Mesodermal cell (in vitro differentiated cells): ENCODE measurements around the gene NDUFB4.
A peak's percentile ranks its signal among the peaks of the same experiment; 100 is the strongest.

Experiments used
- H3K27ac ChIP-seq: 2 replicates; pipeline ENCODE4 v1.7.0; 2013; ENCODE audit warnings: mild to moderate bottlenecking, low read depth, low read length, moderate library complexity; ENCODE audit not compliant: severe bottlenecking
- H3K36me3 ChIP-seq: 2 replicates; pipeline ENCODE4 v1.7.1; 2013; ENCODE audit warnings: mild to moderate bottlenecking, low read length, moderate library complexity; ENCODE audit not compliant: control insufficient read depth, insufficient read depth
- H3K4me1 ChIP-seq: one replicate; pipeline ENCODE4 v1.7.1; 2013; ENCODE audit warnings: mild to moderate bottlenecking, low read length; ENCODE audit not compliant: insufficient read depth, control insufficient read depth, poor library complexity, severe bottlenecking
- H3K4me3 ChIP-seq: 2 replicates; pipeline ENCODE4 v1.7.0; 2013; ENCODE audit warnings: low read length, control low read depth, mild to moderate bottlenecking; ENCODE audit not compliant: insufficient read depth, poor library complexity, severe bottlenecking; ENCODE audit errors: extremely low read depth
- H3K9me3 ChIP-seq: 2 replicates; pipeline ENCODE4 v1.7.1; 2013; ENCODE audit warnings: mild to moderate bottlenecking, low read length, moderate library complexity; ENCODE audit not compliant: control insufficient read depth
- WGBS, 2 experiments: methylation state at CpG; one replicate each; pipeline ENCODE4 v1.1.5; 2013; ENCODE audit warnings: missing lambda C conversion rate in 2 of 2; ENCODE audit not compliant: insufficient coverage in 2 of 2; 5-methylcytosine and 5-hydroxymethylcytosine counted together

The NDUFB4 gene

GRCh38 chr3:120640231-120640630 lies 44.1 kb downstream of the NDUFB4 start:
- Histone ChIP-seq H3K36me3 (no peaks in the 10 kb centered on the region), H3K9me3 (no peaks in the 10 kb centered on the region), H3K4me3 (no peak overlapping the region), H3K27ac (no peak overlapping the region), H3K4me1 (no peaks in the 10 kb centered on the region)
- WGBS, 2 experiments: 100% methylated on average over 1 of the region's 1 CpG; no CpG with 5 or more reads in 1 of the 2 experiments

GRCh38 chr3:120641696-120642246 lies 45.6 kb downstream of the NDUFB4 start:
- H3K27ac ChIP-seq: peak overlapping the region; percentile 62

GRCh38 chr3:120642368-120642948 lies 46.3 kb downstream of the NDUFB4 start:
- whole genome bisulfite sequencing, 2 experiments: 100% methylated on average over 2 to 3 of the region's 4 CpGs
- no peaks in the 10 kb centered on the region for H3K4me1 ChIP-seq
- no peak overlapping the region for H3K4me3 ChIP-seq
- no peaks in the 10 kb centered on the region for H3K36me3 ChIP-seq
- no peaks in the 10 kb centered on the region for H3K9me3 ChIP-seq
- H3K27ac ChIP-seq: peak overlapping the region; percentile 62

More at GRCh38 chr3:120641696-120642246, 45.6 kb downstream of the NDUFB4 start:
- Histone ChIP-seq H3K36me3 (no peaks in the 10 kb centered on the region), H3K4me3 (no peak overlapping the region), H3K9me3 (no peaks in the 10 kb centered on the region), H3K4me1 (no peaks in the 10 kb centered on the region)
- 100% methylated on average over 1 to 2 of the region's 2 CpGs for WGBS, 2 experiments

- no peak overlapping the region for H3K27ac ChIP-seq
- H3K4me3 ChIP-seq: no peak overlapping the region
- 83 to 94% methylated on average over 3 of the region's 5 CpGs for WGBS, 2 experiments
- no peaks in the 10 kb centered on the region for H3K4me1 ChIP-seq
- no peaks in the 10 kb centered on the region for H3K36me3 ChIP-seq
- H3K9me3 ChIP-seq: no peaks in the 10 kb centered on the region
Measured at GRCh38 chr3:120645083-120645845, 49.1 kb downstream of the NDUFB4 start.

- H3K4me3 ChIP-seq: no peak overlapping the region
- no peaks in the 10 kb centered on the region for H3K9me3 ChIP-seq
- no peaks in the 10 kb centered on the region for H3K36me3 ChIP-seq
- 88 to 95% methylated on average over 3 to 4 of the region's 5 CpGs for WGBS, 2 experiments
- no peak overlapping the region for H3K27ac ChIP-seq
- no peaks in the 10 kb centered on the region for H3K4me1 ChIP-seq
Measured at GRCh38 chr3:120646771-120647432, 50.8 kb downstream of the NDUFB4 start.

- no peaks in the 10 kb centered on the region for H3K4me1 ChIP-seq
- no peaks in the 10 kb centered on the region for H3K36me3 ChIP-seq
- WGBS, 2 experiments: 86 to 90% methylated on average over 4 to 5 of the region's 5 CpGs
Measured at GRCh38 chr3:120648290-120648689, 52.2 kb downstream of the NDUFB4 start.

GRCh38 chr3:120649830-120650233 lies 53.7 kb downstream of the NDUFB4 start:
- H3K9me3 ChIP-seq: no peaks in the 10 kb centered on the region
- H3K4me3 ChIP-seq: no peak overlapping the region
- no CpG with 5 or more reads among the region's 3 CpGs for WGBS, 2 experiments
- no peaks in the 10 kb centered on the region for H3K36me3 ChIP-seq
- H3K4me1 ChIP-seq: no peaks in the 10 kb centered on the region
- H3K27ac ChIP-seq: no peak overlapping the region

More at GRCh38 chr3:120648290-120648689, 52.2 kb downstream of the NDUFB4 start:
- H3K4me3 ChIP-seq: no peak overlapping the region
- no peak overlapping the region for H3K27ac ChIP-seq
- H3K9me3 ChIP-seq: no peaks in the 10 kb centered on the region

GRCh38 chr3:120650311-120650710 lies 54.2 kb downstream of the NDUFB4 start:
- Histone ChIP-seq H3K36me3 (no peaks in the 10 kb centered on the region), H3K27ac (no peak overlapping the region), H3K4me3 (no peak overlapping the region), H3K4me1 (no peaks in the 10 kb centered on the region), H3K9me3 (no peaks in the 10 kb centered on the region)
- 75 to 87% methylated on average over 1 of the region's 2 CpGs for WGBS, 2 experiments
